ENCODE measurements around the gene NCAPD2.
A peak's percentile ranks its signal among the peaks of the same experiment; 100 is the strongest.
"Not testable (repeated sequence)": the region's sequence is repeated elsewhere in the genome, so short reads cannot be mapped to it uniquely, and the experiment has no call there.

NCAPD2 gene

DNA sequence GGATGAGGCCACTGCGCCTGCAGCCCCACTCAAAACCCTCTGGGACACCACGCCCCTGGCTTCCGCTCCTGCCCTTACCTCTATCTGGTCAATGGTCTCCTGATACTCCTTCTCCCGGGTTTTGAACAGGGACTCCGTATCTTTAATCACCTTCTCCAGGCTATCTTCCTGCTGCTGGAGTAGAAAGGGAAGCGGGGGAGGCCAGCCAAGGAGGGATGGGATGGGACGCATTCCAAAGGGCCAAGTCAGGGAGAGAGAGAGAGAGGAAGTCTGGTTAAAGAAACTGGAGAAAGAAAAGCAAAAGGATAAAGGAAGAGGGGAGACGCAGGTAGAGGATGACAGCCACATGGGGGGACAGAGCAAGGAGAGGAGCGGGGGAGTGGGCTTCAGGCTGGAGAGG, 54.1 kb downstream of the NCAPD2 start:
- no peak for DNase-seq (ENCODE audit: low read depth in 1 of 2, low spot score in 1 of 2)

DNA sequence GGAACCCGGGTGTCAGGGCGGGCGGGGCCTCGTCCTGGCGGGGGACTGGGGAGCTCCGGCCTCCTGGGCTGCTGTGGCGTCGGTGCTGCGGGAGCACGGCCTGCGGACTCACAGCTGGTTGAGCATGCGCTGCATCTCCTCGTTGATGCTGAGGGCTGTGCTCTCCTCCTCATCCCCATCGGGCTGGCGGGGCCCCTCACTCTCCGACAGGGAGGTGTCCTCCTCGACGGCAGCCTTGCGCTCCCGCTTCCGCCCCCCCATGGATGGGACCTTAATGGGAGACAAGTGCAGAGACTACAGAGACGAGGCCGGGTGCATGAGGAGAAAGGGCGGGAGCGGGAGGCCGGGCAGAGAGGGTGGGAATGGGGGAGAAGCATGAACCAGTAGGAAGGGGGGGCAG, 54.7 kb downstream of the NCAPD2 start:
- DNase-seq (ENCODE audit: low read depth in 1 of 2, low spot score in 1 of 2), result no peak

DNA sequence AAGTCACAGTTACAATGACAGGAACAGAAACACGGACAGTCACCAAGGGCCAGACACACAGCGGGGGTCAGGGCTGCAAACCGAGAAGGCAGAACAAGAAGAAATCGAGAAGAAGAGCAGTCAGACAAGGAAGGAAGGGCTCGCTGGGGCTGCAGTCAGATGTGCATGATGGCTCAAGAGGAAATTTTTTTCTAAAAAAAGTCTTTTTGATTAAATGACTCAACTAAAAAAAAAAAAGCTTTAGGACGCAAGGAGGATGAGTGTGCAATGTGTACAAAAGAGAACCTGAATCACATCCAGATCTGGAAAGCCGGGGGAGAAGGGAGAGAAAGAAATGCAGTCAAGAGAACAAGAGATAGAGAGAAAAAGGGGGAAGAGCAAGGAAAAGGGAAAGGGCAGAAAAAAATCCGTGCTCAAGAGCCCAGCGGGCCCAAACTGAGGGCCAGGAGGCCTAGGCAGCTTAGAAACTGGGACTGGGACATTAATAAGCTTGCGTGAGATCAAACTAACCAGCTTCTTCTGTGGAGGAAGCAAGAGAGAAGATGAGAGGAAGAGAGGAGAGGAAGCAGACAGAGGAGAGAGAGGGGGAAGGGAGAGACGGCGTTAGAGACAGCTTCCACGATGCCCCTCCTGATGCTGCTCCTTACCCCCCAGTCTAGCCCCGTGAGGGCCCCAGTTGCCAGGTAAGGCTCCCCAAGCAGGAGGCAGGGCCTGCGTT, 55.2 kb downstream of the NCAPD2 start:
- DNase-seq (ENCODE audit: low read depth in 1 of 2, low spot score in 1 of 2), result no peak

DNA sequence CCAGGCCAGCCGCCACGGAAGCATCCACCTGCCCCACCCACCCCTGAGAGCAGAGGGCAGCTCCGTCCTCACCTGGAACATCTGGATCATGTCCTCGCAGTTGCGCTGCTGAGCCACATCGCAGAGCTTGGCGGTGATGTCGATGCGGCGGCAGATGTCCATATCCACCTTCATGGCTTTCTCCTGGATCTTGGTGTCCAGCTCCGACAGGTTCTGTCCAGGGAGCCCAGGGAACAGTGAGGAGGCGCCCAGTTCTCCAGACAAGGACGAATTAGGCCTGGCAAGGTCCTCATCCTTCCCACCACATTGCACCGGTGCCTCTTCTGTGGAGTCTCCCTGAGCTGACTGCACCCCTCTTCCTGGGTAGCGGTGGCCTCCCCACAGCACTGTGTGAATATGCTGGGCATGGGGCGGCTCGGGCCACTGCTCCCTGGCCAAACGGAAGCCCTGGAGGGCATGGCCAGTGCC, 55.8 kb downstream of the NCAPD2 start:
- DNase-seq (ENCODE audit: low read depth in 1 of 2, low spot score in 1 of 2), result no peak

DNA sequence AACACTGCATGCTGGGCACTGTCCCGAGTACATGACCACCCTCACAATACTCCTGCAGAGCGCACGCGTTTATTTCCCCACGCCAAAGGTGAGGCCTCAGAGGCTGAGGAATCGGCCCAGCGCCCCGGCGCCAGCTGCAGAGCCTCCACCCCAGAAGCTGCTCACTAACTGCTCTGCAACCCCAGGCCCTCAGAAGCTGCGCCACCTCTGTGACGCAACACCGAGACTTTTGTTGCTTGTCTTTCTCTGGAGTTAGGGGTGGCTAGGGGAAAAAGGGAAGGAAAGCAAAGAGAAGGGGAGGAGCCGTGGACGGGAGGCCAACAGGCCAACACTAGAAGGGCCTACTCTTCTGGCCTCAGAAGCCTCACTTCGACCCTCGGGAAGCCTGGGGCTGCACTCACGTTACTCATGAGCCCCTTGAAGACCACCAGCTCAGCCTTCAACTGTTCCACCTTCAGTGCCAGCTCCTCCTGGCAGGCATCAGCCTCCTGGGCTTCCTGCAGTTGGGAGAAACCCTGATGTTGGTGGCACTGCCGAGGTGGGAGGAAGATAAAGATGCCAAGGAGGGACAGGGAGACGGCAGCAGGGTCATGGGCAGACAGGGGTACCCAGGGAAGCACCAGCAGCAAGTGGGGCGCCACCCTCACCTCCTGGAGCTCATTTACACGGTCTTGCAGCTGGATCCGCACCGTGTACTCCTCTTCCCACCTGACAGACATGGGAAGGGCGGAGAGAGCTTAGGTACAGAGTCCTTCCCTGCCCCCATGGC, 56.6 kb downstream of the NCAPD2 start:
- DNase-seq (ENCODE audit: low read depth in 1 of 2, low spot score in 1 of 2), result no peak

DNA sequence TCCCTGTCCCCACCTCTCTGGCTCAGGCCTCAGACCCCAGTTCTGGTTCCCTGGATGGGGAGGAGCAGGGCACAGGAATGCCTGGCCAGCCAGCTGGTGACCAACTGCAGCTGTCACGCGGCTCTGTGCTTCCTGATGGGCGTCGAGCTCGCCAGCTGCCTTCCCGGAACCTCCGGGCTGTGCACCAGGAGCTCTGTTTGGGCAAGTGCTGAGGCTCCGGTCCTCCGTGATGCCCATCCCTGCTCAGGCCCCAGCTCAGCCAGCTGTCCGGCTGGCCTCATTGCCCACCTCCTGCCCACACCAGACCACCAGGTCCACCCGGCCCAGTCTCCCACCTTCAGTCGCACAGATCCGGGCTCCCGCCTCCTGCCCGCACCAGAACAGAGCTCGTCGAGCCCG, 57.2 kb downstream of the NCAPD2 start:
- no peak for DNase-seq (ENCODE audit: low read depth in 1 of 2, low spot score in 1 of 2)

DNA sequence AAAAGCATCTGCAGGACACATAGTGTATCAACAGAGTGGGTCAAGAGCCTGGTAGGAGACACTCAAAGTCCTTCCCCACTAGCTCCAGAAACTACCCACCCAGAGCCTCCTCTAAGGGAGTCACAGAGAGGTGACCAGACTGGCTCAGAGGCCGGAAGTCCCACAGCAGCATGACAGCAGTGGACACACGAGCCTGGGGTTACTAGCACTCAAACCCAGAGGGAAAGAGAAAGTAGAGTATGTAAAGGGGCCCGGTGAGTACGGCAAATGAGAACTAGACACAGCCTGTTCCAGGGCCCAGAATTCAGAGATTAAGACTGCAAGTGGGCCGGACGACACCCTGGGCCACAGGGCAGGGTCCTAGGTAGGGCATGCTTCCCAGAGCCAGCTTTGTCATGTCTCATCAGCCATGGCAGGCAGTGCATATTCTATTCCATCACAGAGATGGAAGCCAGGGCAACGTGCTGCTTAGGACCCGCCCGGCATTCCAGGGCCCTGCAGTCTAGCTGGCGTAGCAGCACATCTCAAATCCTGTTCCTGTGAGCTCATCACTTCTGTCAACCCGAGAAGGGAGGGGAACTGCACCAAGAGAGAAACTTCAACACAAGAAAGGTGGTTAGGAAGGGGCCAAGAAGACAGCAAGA, 57.7 kb downstream of the NCAPD2 start:
- DNase-seq (ENCODE audit: low read depth in 1 of 2, low spot score in 1 of 2), result no peak

DNA sequence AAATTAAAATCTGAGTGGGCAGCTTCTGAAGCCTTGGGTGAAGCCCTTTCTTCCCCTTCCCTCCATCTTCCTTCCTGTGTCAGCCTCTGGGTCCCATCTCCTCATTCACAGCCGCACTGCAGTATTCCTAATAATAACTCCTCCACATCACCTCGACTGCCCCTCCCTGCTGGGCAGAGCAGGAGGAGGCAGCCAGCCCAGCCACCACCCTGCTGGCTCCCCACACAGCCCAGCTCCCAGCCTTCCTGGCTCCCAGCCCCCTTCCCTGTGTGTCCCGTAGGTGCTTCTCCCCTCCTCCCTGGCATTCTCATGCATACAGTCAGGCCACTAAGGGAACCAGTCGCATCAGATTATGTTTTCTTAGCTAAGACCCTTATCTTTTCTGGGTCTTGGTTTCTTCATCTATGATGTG, 58.2 kb downstream of the NCAPD2 start:
- DNase-seq (ENCODE audit: low read depth in 1 of 2, low spot score in 1 of 2), result no peak

DNA sequence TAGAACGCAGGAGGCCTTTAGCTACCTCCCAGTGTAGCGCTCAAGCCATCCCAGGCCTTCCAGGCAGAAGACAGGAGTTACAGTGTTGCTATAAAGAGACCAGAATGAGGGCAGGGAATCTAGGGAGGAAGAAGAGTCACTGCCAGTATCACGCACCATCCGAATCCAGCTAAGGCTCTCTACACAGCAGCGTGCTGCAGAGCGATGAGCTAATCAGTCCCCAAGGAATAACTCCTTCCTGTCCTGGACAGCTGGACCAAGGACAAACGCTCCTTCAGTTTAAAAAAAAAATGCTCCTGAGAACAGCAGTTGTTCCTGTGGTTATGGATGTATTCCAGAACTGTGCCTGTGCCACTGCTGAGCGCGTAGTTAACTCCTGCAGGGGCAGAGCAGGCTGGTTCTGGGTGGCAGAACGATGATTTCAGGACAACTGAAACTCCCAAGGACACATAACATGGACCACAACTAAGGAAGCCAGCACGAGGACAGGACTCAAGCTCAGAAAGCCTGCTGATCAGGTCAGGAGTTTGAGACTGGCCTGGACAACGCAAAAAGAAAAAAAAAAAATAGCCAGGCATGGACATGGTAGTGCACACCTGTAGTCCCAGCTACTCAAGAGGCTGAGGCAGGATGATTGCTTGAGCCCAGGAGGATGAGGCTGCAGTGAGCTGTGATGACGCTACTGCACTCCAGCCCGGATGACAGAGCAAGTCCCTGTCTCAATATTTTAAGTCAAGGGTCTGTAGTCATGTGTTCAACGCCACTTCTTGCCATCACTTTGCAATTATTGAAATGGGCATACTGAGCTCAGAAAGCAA, 59.4 kb downstream of the NCAPD2 start:
- no peak for DNase-seq (ENCODE audit: low read depth in 1 of 2, low spot score in 1 of 2)

DNA sequence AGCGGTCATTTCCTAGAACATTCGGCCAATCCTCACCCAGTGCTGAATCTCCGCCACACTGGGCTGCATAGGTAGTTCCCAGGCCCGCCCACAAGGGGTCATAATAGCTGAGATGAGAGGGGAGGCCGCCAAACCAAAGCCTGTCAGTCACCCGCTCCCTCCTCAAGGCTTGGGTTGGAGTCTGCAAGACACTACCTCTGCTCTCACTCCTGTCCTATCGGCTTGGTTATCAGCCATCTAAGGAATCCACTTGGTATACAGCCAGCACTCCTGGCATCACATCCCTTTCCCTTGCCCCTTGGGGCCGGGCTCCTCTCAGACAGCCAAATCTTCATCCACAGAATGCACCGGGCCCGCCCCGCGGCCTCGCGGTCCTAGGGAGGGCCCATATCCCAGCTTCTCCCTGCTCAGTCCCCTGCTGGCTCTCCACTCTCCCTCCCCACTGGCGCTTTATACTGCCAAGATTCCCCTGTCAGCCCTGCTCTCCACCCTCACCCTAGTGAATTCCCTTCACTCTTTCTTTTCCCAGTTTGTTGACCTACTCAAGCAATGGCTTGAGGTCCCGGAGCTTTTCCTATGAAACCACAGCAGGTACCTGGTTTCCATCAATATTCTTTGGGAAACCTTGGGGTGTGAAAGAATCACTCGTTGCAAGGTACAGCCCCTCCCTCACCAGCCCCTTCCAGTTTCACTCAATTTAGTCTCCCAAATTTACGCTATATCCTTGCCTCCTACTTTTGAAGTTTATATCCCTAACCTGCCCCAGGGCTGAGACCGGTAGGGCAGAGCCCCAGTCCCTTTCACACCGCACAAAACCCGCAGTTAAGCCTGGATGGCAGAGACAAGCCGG, 60.5 kb downstream of the NCAPD2 start:
- peak; percentile 48 to 56 for DNase-seq (ENCODE audit: low read depth in 1 of 2, low spot score in 1 of 2)

DNA sequence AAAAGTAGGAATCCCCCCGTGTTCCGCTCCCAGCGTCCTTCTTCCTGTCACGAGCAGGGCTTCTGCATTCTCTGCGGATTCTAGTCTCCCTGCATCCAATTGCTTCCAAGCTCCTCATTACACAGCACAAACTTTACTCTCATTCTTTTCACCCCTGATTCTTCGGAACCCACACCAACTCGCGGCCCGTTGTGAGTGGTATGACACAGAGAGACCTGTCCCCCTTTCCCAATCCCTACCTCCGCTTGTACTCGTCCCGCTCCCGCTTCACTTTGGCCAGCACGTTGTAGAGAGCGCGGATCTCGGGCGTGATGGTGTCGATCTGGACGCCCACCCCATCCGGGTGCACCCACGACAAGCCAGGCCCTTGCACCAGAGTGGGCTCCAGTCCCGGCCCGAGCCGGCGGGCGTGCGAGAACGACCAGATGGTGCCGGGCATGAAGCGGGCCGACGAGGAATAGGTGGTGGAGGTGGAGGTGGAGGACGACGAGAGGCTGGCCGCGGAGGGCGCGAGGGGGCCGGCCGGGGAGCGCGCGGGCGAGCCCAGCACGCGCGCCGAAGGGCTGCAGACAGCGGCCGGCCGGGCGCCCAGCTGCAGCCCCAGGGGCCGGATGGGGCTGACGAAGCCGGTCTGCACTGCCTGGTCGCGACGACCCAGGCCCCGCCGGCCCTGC, 61.3 kb downstream of the NCAPD2 start:
- DNase-seq (ENCODE audit: low read depth in 1 of 2, low spot score in 1 of 2), result no peak

DNA sequence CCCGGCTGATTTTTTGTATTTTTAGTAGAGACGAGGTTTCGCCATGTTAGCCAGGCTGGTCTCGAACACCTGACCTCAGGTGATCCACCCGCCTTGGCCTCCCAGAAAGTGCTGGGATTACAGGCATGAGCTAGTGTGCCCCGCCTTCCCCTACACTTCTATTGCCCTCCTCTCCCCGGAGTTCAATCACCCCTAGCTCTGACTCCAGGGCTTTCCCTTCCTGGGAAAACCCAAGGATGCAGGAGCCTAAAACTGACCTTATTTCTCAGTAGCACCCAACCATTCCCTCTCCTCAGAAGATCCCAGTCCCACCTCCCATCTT, 62.6 kb downstream of the NCAPD2 start:
- not testable (repeated sequence) for DNase-seq (ENCODE audit: low read depth in 1 of 2, low spot score in 1 of 2)

DNA sequence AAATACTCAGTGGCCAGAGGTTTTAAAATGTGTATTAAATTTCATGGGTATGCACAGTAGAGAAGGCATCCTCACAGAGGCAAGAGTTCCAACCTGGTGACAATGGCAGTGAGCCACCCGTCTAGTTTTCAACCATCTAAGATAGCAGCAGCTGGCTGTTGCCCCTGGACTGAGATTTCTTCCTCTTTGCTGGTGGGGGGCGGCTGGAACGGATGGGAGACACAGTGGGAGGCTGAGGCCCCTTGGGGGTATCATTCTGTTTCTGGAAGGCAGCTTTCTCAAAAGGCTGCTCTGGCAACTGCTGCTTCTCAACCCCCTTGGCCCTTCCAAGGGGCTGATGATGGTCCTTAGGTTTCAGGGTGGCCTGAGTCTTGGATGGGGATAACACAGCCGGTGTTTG, 63.0 kb downstream of the NCAPD2 start:
- no peak for DNase-seq (ENCODE audit: low read depth in 1 of 2, low spot score in 1 of 2)

DNA sequence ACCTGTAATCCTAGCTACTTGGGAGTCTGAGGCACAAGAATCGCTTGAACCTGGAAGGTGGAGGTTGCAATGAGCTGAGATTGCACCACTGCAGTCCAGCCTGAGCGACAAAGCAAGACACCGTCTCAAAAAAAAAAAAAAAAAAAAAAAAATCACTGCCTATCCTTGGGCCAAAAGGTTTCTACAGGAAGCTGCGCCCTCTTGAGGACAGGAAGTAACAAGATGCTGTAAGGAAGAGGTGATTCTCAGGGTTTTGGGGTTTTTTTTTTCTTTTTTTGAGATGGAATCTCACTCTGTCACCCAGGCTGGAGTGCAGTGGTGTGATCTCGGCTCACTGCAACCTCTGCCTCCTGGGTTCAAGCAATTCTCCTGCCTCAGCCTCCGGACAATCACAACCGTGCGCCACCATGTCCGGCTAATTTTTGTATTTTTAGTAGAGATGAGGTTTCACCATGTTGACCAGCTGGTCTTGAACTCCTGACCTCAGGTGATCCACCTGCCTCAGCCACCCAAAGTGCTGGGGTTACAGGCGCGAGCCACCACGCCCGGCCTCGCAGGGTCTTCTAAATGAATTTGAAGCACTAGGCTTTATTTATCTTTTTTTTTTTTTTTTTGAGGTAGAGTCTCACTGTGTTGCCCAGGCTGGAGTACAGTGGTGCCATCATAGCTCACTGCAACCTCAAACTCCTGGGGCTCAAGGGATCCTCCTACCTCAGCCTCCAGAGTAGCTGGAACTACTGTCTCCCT, 64.3 kb downstream of the NCAPD2 start:
- not testable (repeated sequence) for DNase-seq (ENCODE audit: low read depth in 1 of 2, low spot score in 1 of 2)

DNA sequence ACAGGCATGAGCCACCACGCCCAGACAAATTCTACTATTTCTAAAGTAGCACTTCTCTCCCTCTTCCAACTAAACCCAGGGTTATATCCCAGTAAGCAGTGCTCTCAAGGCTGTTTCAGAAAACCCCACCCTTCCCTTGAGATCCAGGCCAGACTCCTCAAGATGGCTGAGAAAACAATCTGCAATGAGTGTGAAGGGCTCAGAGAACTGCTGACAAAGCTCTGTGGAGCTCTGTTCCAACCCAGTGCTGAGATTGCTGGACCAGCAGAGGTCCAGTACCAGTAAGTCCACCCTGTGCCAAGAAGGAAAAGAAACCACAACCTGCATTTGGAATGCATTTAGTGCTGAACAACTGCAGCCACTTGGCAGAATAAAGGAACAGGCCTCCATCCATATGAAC, 65.6 kb downstream of the NCAPD2 start:
- no peak for DNase-seq (ENCODE audit: low read depth in 1 of 2, low spot score in 1 of 2)

DNA sequence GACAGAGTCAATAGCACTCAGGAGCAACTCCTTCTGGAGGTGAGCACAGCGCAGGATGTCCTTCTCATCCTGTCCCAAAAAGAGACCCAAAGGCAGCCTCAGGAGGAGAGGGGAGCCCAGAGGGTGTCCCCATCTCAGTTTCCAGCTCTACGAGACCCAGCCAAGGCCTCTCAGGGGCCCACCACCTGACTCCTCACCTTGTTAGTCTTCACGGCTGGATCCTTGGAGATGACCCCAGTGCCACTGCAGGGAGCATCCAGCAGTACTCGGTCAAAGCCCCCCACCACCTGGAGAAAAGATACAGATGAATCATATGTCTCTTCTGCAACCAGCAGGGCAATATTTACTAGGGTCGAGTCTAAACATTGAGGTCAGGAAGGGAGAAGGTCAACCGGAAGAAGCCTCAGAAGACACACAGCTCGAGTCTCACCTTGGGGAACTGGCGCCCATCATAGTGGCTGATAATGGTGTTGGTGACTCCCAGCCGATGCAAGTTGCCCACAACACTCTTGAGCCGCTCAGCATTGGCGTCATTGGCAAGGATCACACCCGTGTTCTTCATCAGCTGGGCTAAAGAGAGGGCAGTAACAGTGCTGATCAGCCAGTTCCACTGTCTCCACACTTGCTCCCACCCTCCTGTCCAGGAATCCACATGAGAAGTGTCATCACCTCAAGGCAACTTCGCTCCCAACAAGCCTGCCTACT, 66.8 kb downstream of the NCAPD2 start:
- DNase-seq (ENCODE audit: low read depth in 1 of 2, low spot score in 1 of 2), result no peak

DNA sequence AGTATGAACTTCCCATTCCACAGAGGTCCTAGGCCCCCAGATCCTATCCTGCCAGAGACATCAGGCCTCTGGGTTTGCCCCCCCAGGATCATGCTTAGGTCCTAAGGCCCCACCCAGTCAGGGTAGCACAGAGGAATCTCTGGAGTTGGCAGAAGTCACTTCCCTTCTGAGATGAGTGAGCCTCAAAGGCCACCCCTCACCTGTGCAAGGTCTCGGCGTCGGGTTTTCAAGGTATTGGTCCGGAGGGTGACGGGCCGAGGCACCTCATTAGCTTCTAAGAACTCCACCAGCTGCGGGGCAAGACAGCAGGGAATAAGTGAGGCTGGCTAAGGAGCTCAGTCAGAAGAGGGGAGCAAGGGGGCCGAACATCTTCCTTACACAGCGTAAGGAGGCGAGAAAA, 69.0 kb downstream of the NCAPD2 start:
- no peak for DNase-seq (ENCODE audit: low read depth in 1 of 2, low spot score in 1 of 2)

DNA sequence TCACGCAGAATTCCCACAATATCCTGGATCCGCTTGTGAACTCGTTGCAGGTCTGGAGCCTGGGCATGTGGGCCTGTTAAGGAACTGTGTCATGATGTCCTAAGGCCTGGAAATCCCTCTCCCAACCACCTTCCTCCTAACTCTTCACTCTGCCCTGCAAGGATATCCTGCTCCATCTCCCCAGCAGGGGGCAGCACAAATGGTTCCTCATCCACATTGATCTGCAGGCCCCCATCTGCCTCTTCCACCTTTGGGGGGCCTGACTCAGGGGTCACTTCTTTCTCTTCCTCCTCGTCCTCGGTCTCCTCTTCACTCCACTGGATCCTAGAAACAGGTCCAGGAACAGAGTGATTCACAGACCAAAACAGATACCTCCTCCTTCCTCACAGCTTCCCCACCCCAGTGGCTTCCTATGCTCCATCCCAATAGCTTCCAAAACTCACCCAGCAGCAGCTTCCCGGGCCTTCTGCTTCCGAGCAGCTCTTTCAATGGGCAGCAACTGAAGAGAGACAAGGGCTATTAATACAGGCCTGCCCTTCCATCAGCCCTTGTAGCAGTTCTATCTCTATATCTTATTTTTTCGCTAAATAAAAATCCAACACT, 69.6 kb downstream of the NCAPD2 start:
- DNase-seq (ENCODE audit: low read depth in 1 of 2, low spot score in 1 of 2), result peak; percentile 47 to 50

All from activated T-helper 1 cell treated with anti-CD3 and anti-CD28 coated beads, Interleukin-2, amount 50 U/mL, for 16 hours (primary cell).